ENCODE data around the gene ABCC8.

ABCC8 gene

DNA sequence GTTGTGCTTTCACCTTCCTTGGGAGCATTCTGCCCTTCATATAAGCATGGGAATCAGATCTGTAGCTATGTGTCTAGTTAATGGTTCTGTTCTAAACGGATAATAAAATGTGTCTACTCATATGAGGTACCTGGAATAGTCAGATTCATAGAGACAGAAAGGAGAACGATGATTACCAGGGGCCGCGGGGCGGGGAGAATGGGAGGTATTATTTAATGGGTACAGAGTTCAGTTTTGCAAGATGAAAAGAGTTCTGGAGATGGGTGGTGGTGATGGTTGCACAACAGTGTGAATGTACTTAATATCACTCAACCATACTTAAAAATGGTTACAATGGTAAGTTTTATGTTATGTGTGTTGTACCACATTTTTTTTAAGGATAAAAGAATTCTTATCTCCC is 10.0 kb upstream of the ABCC8 start:
- in situ Hi-C loops (cut with HindIII; ENCODE audit: low pct_ligation_motif_present, low sequenced_read_pairs): no loop called here
- Histone ChIP-seq H3K27ac (no peak overlapping the region), H3K27me3 (replicated peaks) (no peaks in the 10 kb centered on the region), H3K4me3 (ENCODE audit: low read depth, low read length) (no peak overlapping the region), H3K36me3 (replicated peaks) (no peaks in the 10 kb centered on the region)
- TF ChIP-seq, protein P1, sequence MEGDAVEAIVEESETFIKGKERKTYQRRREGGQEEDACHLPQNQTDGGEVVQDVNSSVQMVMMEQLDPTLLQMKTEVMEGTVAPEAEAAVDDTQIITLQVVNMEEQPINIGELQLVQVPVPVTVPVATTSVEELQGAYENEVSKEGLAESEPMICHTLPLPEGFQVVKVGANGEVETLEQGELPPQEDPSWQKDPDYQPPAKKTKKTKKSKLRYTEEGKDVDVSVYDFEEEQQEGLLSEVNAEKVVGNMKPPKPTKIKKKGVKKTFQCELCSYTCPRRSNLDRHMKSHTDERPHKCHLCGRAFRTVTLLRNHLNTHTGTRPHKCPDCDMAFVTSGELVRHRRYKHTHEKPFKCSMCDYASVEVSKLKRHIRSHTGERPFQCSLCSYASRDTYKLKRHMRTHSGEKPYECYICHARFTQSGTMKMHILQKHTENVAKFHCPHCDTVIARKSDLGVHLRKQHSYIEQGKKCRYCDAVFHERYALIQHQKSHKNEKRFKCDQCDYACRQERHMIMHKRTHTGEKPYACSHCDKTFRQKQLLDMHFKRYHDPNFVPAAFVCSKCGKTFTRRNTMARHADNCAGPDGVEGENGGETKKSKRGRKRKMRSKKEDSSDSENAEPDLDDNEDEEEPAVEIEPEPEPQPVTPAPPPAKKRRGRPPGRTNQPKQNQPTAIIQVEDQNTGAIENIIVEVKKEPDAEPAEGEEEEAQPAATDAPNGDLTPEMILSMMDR (IDR thresholded peaks at IDR 0.05; ENCODE audit: low read depth, low read length, missing control alignments): no peak
- no peak for DNase-seq

DNA sequence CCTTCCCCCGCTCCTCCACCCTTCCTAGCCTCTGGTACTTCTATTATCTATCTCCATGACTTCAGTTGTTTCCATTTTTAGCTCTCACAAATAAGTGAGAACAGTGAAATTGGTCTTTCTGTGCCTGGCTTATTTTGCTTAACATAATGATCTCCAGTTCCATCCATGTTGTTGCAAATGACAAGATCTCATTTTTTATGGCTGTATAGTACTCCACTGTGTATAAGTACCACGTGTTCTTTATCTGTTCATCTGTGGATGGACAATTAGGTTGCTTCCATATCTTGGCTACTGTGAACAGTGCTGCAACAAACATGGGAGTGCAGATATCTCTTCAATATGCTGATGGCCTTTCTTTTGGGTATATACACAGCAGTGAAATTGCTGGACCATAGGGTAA is 6.9 kb upstream of the ABCC8 start:
- no peaks in the 10 kb centered on the region for H3K36me3 ChIP-seq (replicated peaks)
- no peak overlapping the region for H3K4me3 ChIP-seq (ENCODE audit: low read depth, low read length)
- peaks cover 3% of the 10 kb centered on the region for H3K27me3 ChIP-seq (replicated peaks)
- no peak overlapping the region for H3K27ac ChIP-seq
- DNase-seq: no peak
- TF ChIP-seq, protein P1 (IDR thresholded peaks at IDR 0.05; ENCODE audit: low read depth, low read length, missing control alignments): no peak
- in situ Hi-C loops (cut with HindIII; ENCODE audit: low pct_ligation_motif_present, low sequenced_read_pairs): no loop called here

DNA sequence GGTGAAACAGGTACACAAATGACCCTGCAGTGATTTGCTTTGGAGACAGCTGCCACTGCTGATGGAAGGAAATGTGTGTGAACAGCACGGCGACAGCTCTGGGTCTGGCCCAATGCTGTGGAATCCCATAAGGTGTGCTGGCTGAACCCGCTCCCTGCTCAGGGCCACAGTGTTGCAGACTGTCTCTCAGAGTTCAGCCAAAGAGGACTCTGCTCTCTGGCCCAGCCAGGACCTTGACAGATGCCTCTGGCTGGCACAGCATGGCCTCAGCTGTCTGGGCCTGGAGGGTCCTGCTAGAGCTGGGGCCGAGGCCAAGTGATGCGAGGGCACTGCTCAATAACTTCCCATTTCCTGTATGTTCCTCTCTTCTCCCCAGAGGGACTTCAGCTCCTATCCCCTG is 5.3 kb upstream of the ABCC8 start:
- no peaks in the 10 kb centered on the region for H3K36me3 ChIP-seq (replicated peaks)
- H3K27me3 ChIP-seq (replicated peaks): peaks cover 17% of the 10 kb centered on the region
- H3K27ac ChIP-seq: no peak overlapping the region
- DNase-seq: no peak
- in situ Hi-C loops (cut with HindIII; ENCODE audit: low pct_ligation_motif_present, low sequenced_read_pairs): no loop called here
- TF ChIP-seq, protein P1 (IDR thresholded peaks at IDR 0.05; ENCODE audit: low read depth, low read length, missing control alignments): no peak
- H3K4me3 ChIP-seq (ENCODE audit: low read depth, low read length): no peak overlapping the region

DNA sequence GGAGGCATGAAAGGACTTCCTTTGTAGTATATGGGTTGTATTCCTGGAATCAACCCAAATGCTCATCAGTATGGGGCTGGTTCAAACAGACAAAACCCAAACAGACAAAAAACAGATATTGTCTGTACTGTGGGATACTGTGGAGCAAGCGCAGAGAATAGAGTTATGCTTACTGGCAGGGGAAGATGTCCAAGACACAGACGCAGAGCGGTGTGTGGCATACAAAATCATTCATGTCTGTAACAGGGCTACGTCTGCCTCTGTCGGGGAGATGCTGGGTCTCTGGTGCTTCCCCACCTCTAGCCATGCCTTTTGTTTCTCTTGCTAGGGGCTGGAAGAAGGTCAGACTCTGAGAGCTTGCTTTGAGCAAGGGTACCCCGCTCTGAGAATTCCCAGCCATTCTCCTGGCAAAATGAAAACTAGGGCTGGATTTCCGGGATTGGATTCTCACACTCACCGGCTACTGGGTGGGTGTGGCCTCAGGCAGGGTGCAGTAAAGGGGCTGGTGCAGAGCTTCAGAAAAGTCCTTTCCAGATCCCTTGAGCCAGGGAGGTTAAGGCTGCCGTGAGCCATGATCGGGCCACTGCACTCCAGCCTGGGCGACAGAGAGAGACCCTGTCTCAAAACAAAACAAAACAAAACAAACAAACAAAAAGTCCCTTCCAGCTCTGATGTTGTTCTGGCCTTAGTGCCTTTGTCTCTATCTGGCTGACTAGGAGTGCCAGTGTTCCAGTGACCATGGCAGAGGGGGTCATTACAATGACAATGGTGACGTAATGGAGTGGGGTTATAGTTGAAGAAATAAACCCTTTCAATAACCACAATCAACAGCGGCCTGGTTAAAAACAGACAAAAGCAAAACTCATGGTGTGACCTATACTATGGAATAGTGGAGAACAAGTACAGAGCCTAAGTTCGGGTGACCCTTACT is 2.9 kb upstream of the ABCC8 start:
- peaks cover 36% of the 10 kb centered on the region for H3K27me3 ChIP-seq (replicated peaks)
- DNase-seq: no peak
- TF ChIP-seq, protein P1 (IDR thresholded peaks at IDR 0.05; ENCODE audit: low read depth, low read length, missing control alignments): no peak
- no peaks in the 10 kb centered on the region for H3K36me3 ChIP-seq (replicated peaks)
- no peak overlapping the region for H3K4me3 ChIP-seq (ENCODE audit: low read depth, low read length)
- no peak overlapping the region for H3K27ac ChIP-seq
- in situ Hi-C loops (cut with HindIII; ENCODE audit: low pct_ligation_motif_present, low sequenced_read_pairs): no loop called here

DNA sequence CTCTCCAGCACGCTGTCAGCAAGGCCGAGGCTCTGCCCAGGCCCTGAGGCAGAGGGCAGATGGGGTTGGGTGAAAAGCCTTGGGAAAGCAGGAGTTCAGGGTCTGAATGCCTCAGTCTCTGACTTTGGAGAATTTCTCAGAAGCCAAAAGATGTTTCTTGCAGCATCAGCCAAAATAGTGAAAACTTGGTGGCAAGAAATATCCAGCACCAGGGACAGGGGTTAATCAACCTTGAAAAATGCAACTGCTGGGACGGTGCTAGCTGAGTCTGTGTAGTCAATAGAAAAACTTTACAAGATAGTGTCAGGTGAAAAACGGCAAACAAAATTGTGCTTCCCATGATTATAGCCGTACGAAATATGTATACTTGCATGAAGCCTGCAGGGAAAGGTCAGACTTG is 1.4 kb upstream of the ABCC8 start:
- H3K27me3 ChIP-seq (replicated peaks): peaks cover 46% of the 10 kb centered on the region
- no peaks in the 10 kb centered on the region for H3K36me3 ChIP-seq (replicated peaks)
- no peak overlapping the region for H3K4me3 ChIP-seq (ENCODE audit: low read depth, low read length)
- TF ChIP-seq, protein P1 (IDR thresholded peaks at IDR 0.05; ENCODE audit: low read depth, low read length, missing control alignments): no peak
- no peak for DNase-seq
- in situ Hi-C loops (cut with HindIII; ENCODE audit: low pct_ligation_motif_present, low sequenced_read_pairs): no loop called here
- H3K27ac ChIP-seq: no peak overlapping the region

Data from brain microvascular endothelial cell (primary cell).